ENCODE measurements around the gene AADACL4. TPM values are rescaled to one million over a fixed set of nuclear protein-coding genes. Genes with fewer than 3 reads are reported as not detected.
"Not testable (repeated sequence)": the region's sequence is repeated elsewhere in the genome, so short reads cannot be mapped to it uniquely, and the experiment has no call there.

The AADACL4 gene
- total and polyA plus RNA-seq, 5 donors from 2014 or later = not detected

GRCh38 chr1:12644237-12644636, 352 bp downstream of the AADACL4 start:
- no peak overlapping the region for H3K4me3 Mint-ChIP-seq
- DNase-seq = no peak
- H3K27me3 ChIP-seq (ENCODE audit: control insufficient read depth, insufficient read depth, low read length) = no peaks in the 10 kb centered on the region
- H3K4me1 Mint-ChIP-seq = no peaks in the 10 kb centered on the region
- peaks cover 12% of the 10 kb centered on the region for H3K27me3 Mint-ChIP-seq
- no peak overlapping the region for H3K27ac Mint-ChIP-seq
- ATAC-seq (ENCODE audit: low read depth in 2 of 2) = no peak
- H3K9me3 ChIP-seq (ENCODE audit: control insufficient read depth in 2 of 2, low read length in 2 of 2) = peaks cover 18 to 23% of the 10 kb centered on the region in 2 experiments
- peaks cover 0 to 20% (median 5%) of the 10 kb centered on the region in 7 donors for H3K9me3 Mint-ChIP-seq
- no peaks in the 10 kb centered on the region for H3K4me1 ChIP-seq (ENCODE audit: control insufficient read depth, insufficient read depth, low read length, poor library complexity, severe bottlenecking)
- no peak overlapping the region for H3K4me3 ChIP-seq (ENCODE audit: low read depth, low read length)
- H3K36me3 Mint-ChIP-seq = no peaks in the 10 kb centered on the region
- no peaks in the 10 kb centered on the region for H3K36me3 ChIP-seq (ENCODE audit: control insufficient read depth, insufficient read depth, low read length)
- H3K27ac ChIP-seq (ENCODE audit: insufficient read depth, low read length, poor library complexity, severe bottlenecking) = no peak overlapping the region

- no peak for DNase-seq
- Histone ChIP-seq H3K4me3 (ENCODE audit: low read depth, low read length) (no peak overlapping the region), H3K4me1 (ENCODE audit: control insufficient read depth, insufficient read depth, low read length, poor library complexity, severe bottlenecking) (no peaks in the 10 kb centered on the region), H3K27me3 (ENCODE audit: control insufficient read depth, insufficient read depth, low read length) (no peaks in the 10 kb centered on the region), H3K27ac (ENCODE audit: insufficient read depth, low read length, poor library complexity, severe bottlenecking) (no peak overlapping the region), H3K36me3 (ENCODE audit: control insufficient read depth, insufficient read depth, low read length) (no peaks in the 10 kb centered on the region), H3K9me3 (ENCODE audit: control insufficient read depth in 2 of 2, low read length in 2 of 2) (peaks cover 13 to 17% of the 10 kb centered on the region in 2 experiments)
- no peaks in the 10 kb centered on the region for H3K36me3 Mint-ChIP-seq
- peaks cover 12% of the 10 kb centered on the region for H3K27me3 Mint-ChIP-seq
- peaks cover 0 to 18% (median 5%) of the 10 kb centered on the region in 7 donors for H3K9me3 Mint-ChIP-seq
- no peak for ATAC-seq (ENCODE audit: low read depth in 2 of 2)
- no peak overlapping the region for H3K27ac Mint-ChIP-seq
- no peak overlapping the region for H3K4me3 Mint-ChIP-seq
- no peaks in the 10 kb centered on the region for H3K4me1 Mint-ChIP-seq
These were observed 944 bp downstream of the AADACL4 start for GRCh38 chr1:12644829-12645228.

- peaks cover 12% of the 10 kb centered on the region for H3K27me3 Mint-ChIP-seq
- not testable (repeated sequence) for H3K4me1 ChIP-seq (ENCODE audit: control insufficient read depth, insufficient read depth, low read length, poor library complexity, severe bottlenecking); H3K4me3 ChIP-seq (ENCODE audit: low read depth, low read length); DNase-seq; H3K4me3 Mint-ChIP-seq; H3K27me3 ChIP-seq (ENCODE audit: control insufficient read depth, insufficient read depth, low read length); H3K27ac ChIP-seq (ENCODE audit: insufficient read depth, low read length, poor library complexity, severe bottlenecking); H3K36me3 ChIP-seq (ENCODE audit: control insufficient read depth, insufficient read depth, low read length); H3K27ac Mint-ChIP-seq; H3K36me3 Mint-ChIP-seq; H3K4me1 Mint-ChIP-seq; ATAC-seq (ENCODE audit: low read depth in 2 of 2)
- peaks cover 7 to 11% of the 10 kb centered on the region in 2 experiments for H3K9me3 ChIP-seq (ENCODE audit: control insufficient read depth in 2 of 2, low read length in 2 of 2)
- H3K9me3 Mint-ChIP-seq = peaks cover 0 to 15% (median 5%) of the 10 kb centered on the region in 7 donors
These were observed 1.5 kb downstream of the AADACL4 start for GRCh38 chr1:12645401-12645800.

GRCh38 chr1:12648741-12649140, 4.9 kb downstream of the AADACL4 start:
- peaks cover 0 to 1% (median 0%) of the 10 kb centered on the region in 7 donors for H3K9me3 Mint-ChIP-seq
- no peaks in the 10 kb centered on the region for H3K27me3 ChIP-seq (ENCODE audit: control insufficient read depth, insufficient read depth, low read length)
- ATAC-seq (ENCODE audit: low read depth in 2 of 2) (no peak), DNase-seq (no peak)
- no peak overlapping the region for H3K27ac ChIP-seq (ENCODE audit: insufficient read depth, low read length, poor library complexity, severe bottlenecking)
- H3K36me3 Mint-ChIP-seq = no peaks in the 10 kb centered on the region
- H3K36me3 ChIP-seq (ENCODE audit: control insufficient read depth, insufficient read depth, low read length) = no peaks in the 10 kb centered on the region
- peaks cover 8% of the 10 kb centered on the region for H3K27me3 Mint-ChIP-seq
- no peak overlapping the region for H3K27ac Mint-ChIP-seq
- H3K9me3 ChIP-seq (ENCODE audit: control insufficient read depth in 2 of 2, low read length in 2 of 2) = no peaks in the 10 kb centered on the region
- no peaks in the 10 kb centered on the region for H3K4me1 Mint-ChIP-seq
- H3K4me1 ChIP-seq (ENCODE audit: control insufficient read depth, insufficient read depth, low read length, poor library complexity, severe bottlenecking) = no peaks in the 10 kb centered on the region
- H3K4me3 Mint-ChIP-seq = no peak overlapping the region
- H3K4me3 ChIP-seq (ENCODE audit: low read depth, low read length) = no peak overlapping the region

- ATAC-seq (ENCODE audit: low read depth in 2 of 2) (no peak), DNase-seq (no peak)
- H3K4me3 Mint-ChIP-seq = no peak overlapping the region
- H3K27me3 Mint-ChIP-seq = peaks cover 8% of the 10 kb centered on the region
- H3K36me3 Mint-ChIP-seq = no peaks in the 10 kb centered on the region
- Histone ChIP-seq H3K27me3 (ENCODE audit: control insufficient read depth, insufficient read depth, low read length) (no peaks in the 10 kb centered on the region), H3K36me3 (ENCODE audit: control insufficient read depth, insufficient read depth, low read length) (no peaks in the 10 kb centered on the region), H3K4me3 (ENCODE audit: low read depth, low read length) (no peak overlapping the region), H3K4me1 (ENCODE audit: control insufficient read depth, insufficient read depth, low read length, poor library complexity, severe bottlenecking) (no peaks in the 10 kb centered on the region), H3K9me3 (ENCODE audit: control insufficient read depth in 2 of 2, low read length in 2 of 2) (no peaks in the 10 kb centered on the region), H3K27ac (ENCODE audit: insufficient read depth, low read length, poor library complexity, severe bottlenecking) (no peak overlapping the region)
- no peaks in the 10 kb centered on the region for H3K9me3 Mint-ChIP-seq
- no peak overlapping the region for H3K27ac Mint-ChIP-seq
- H3K4me1 Mint-ChIP-seq = no peaks in the 10 kb centered on the region
These were observed 6.1 kb downstream of the AADACL4 start for GRCh38 chr1:12649971-12650421.

- Mint-ChIP-seq H3K4me1 (peaks cover 0 to 7% (median 4%) of the 10 kb centered on the region in 4 donors), H3K4me3 (no peak overlapping the region), H3K27me3 (peaks cover 5% of the 10 kb centered on the region), H3K36me3 (no peaks in the 10 kb centered on the region), H3K9me3 (no peaks in the 10 kb centered on the region), H3K27ac (no peak overlapping the region)
- H3K4me3 ChIP-seq (ENCODE audit: low read depth, low read length) = no peak overlapping the region
- H3K27me3 ChIP-seq (ENCODE audit: control insufficient read depth, insufficient read depth, low read length) = no peaks in the 10 kb centered on the region
- H3K9me3 ChIP-seq (ENCODE audit: control insufficient read depth in 2 of 2, low read length in 2 of 2) = no peaks in the 10 kb centered on the region
- H3K36me3 ChIP-seq (ENCODE audit: control insufficient read depth, insufficient read depth, low read length) = no peaks in the 10 kb centered on the region
- peaks cover 4% of the 10 kb centered on the region for H3K4me1 ChIP-seq (ENCODE audit: control insufficient read depth, insufficient read depth, low read length, poor library complexity, severe bottlenecking)
- no peak overlapping the region for H3K27ac ChIP-seq (ENCODE audit: insufficient read depth, low read length, poor library complexity, severe bottlenecking)
- ATAC-seq (ENCODE audit: low read depth in 2 of 2) (no peak), DNase-seq (no peak)
These were observed 10.2 kb downstream of the AADACL4 start for GRCh38 chr1:12654004-12654567.

- Mint-ChIP-seq H3K27ac (no peak overlapping the region), H3K27me3 (peaks cover 6% of the 10 kb centered on the region)
These were observed 10.8 kb downstream of the AADACL4 start for GRCh38 chr1:12654657-12655056.

GRCh38 chr1:12656575-12656974, 12.7 kb downstream of the AADACL4 start:
- Mint-ChIP-seq H3K27me3 (peaks cover 6% of the 10 kb centered on the region), H3K27ac (no peak overlapping the region), H3K9me3 (no peaks in the 10 kb centered on the region), H3K4me3 (no peak overlapping the region), H3K4me1 (peaks cover 0 to 7% (median 4%) of the 10 kb centered on the region in 4 donors), H3K36me3 (no peaks in the 10 kb centered on the region)
- Histone ChIP-seq H3K27ac (ENCODE audit: insufficient read depth, low read length, poor library complexity, severe bottlenecking) (no peak overlapping the region), H3K9me3 (ENCODE audit: control insufficient read depth in 2 of 2, low read length in 2 of 2) (no peaks in the 10 kb centered on the region), H3K4me3 (ENCODE audit: low read depth, low read length) (no peak overlapping the region), H3K4me1 (ENCODE audit: control insufficient read depth, insufficient read depth, low read length, poor library complexity, severe bottlenecking) (peaks cover 4% of the 10 kb centered on the region), H3K36me3 (ENCODE audit: control insufficient read depth, insufficient read depth, low read length) (no peaks in the 10 kb centered on the region), H3K27me3 (ENCODE audit: control insufficient read depth, insufficient read depth, low read length) (no peaks in the 10 kb centered on the region)
- no peak for DNase-seq
- no peak for ATAC-seq (ENCODE audit: low read depth in 2 of 2)

More at GRCh38 chr1:12654657-12655056, 10.8 kb downstream of the AADACL4 start:
- peaks cover 4% of the 10 kb centered on the region for H3K4me1 ChIP-seq (ENCODE audit: control insufficient read depth, insufficient read depth, low read length, poor library complexity, severe bottlenecking)
- Mint-ChIP-seq H3K36me3 (no peaks in the 10 kb centered on the region), H3K4me1 (peaks cover 0 to 7% (median 4%) of the 10 kb centered on the region in 4 donors), H3K9me3 (no peaks in the 10 kb centered on the region), H3K4me3 (no peak overlapping the region)
- no peak overlapping the region for H3K4me3 ChIP-seq (ENCODE audit: low read depth, low read length)
- ATAC-seq (ENCODE audit: low read depth in 2 of 2) (no peak), DNase-seq (no peak)
- H3K27me3 ChIP-seq (ENCODE audit: control insufficient read depth, insufficient read depth, low read length) = no peaks in the 10 kb centered on the region
- no peak overlapping the region for H3K27ac ChIP-seq (ENCODE audit: insufficient read depth, low read length, poor library complexity, severe bottlenecking)
- H3K36me3 ChIP-seq (ENCODE audit: control insufficient read depth, insufficient read depth, low read length) = no peaks in the 10 kb centered on the region
- no peaks in the 10 kb centered on the region for H3K9me3 ChIP-seq (ENCODE audit: control insufficient read depth in 2 of 2, low read length in 2 of 2)
